Fibroblast of pulmonary artery (primary cell): Measurements from ENCODE around the gene RBM47.

Experiments
- DNase-seq: peaks from one replicate; pipeline ENCODE4 v3.0.0-alpha.2; 2010; ENCODE audit warnings: low read depth
- H3K4me3 ChIP-seq: replicated peaks from 2 replicates; pipeline ENCODE4 v1.5.1; 2011; ENCODE audit warnings: low read depth, mild to moderate bottlenecking, control low read depth, low read length, moderate library complexity
- TF ChIP-seq, protein P1 (sequence below): IDR thresholded peaks from 2 replicates; pipeline ENCODE4 v1.5.1; 2011; ENCODE audit warnings: mild to moderate bottlenecking, control low read depth, low read length, inconsistent platforms; ENCODE audit errors: missing control alignments

The RBM47 gene

DNA sequence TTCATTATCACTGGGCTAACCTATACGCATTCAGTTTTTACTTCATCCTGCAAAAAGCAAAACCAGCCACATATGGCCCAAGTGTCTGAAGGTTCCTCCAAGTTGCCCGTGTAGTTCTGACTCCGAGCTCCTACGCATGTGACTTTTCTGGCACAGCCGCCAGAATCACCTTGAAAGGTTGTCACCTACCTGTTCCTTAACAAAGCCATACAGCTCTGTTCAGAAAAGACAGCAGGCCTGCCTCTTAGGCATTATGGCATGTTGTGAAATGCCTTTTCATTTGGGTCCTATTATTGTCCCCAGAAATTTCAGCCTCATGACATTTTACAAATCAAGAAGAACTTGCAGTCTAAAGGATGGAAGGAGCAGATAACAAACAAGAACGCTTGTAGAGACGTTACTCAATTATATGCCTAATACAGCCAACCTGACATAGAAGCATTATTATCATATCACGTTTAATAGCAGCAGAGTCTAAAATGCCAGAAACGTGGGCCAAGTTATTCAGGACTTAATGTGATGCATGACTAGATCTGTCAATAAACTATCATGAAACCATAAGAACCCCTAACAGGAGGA lies 118.5 kb downstream of the RBM47 start:
- no peak for DNase-seq
- TF ChIP-seq, protein P1, sequence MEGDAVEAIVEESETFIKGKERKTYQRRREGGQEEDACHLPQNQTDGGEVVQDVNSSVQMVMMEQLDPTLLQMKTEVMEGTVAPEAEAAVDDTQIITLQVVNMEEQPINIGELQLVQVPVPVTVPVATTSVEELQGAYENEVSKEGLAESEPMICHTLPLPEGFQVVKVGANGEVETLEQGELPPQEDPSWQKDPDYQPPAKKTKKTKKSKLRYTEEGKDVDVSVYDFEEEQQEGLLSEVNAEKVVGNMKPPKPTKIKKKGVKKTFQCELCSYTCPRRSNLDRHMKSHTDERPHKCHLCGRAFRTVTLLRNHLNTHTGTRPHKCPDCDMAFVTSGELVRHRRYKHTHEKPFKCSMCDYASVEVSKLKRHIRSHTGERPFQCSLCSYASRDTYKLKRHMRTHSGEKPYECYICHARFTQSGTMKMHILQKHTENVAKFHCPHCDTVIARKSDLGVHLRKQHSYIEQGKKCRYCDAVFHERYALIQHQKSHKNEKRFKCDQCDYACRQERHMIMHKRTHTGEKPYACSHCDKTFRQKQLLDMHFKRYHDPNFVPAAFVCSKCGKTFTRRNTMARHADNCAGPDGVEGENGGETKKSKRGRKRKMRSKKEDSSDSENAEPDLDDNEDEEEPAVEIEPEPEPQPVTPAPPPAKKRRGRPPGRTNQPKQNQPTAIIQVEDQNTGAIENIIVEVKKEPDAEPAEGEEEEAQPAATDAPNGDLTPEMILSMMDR: no peak
- H3K4me3 ChIP-seq: no peak overlapping the region

DNA sequence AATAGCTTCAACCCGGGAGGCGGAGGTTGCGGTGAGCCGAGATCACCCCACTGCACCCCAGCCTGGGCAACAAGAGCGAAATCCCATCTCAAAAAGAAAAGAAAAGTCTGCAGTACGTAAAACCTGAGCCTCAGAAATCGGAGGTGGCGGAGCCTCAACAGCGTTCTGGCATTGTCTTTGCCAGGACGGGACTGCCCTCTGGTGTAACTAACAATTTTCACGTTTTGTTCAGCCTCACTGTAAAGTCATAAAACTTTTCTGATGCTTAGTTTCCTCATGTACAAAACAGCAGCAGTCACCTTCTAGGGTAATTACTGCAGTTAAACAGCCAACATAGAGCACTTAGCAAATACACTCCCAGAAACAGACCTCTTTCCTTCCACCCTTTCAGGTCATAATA lies 121.7 kb downstream of the RBM47 start:
- no peak for DNase-seq
- TF ChIP-seq, protein P1: no peak
- H3K4me3 ChIP-seq: no peak overlapping the region

DNA sequence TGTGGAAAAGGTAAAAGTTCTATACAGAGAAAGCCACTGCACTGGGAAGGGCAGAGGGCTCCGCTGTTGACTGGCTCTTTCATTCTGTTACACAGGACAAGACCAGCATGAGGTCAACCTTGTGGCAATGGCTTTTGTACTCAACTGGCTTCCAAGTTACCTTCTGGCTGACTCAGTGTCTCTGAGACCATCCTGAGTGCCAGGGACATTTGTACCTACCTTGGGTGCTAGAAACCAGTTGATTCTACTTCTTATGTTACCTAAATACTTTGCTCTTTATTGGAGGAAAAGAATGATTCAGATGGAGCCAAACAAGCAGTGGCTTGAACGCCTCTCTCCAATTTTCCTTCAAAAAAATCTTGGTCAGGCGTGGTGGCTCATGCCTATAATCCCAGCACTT lies 123.2 kb downstream of the RBM47 start:
- DNase-seq: no peak
- H3K4me3 ChIP-seq: no peak overlapping the region
- TF ChIP-seq, protein P1: no peak

DNA sequence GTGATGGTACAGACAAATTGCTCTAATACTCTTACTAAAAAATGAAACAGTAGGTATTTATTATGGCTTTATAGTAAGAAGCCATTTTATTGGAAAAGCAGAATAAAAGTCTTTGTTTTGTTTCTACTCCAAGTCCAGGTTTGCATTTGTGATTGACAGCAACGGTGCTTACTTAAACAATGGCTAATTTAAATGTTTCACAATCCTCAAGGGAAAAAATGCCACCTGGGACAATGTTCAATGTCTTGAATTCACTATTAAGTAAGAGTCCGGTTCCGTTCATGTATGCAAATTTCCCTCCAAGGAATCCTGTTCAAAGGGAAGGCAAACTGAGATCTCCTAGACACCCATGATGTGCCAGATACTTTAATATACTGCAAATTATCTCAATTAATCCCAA lies 123.6 kb downstream of the RBM47 start:
- TF ChIP-seq, protein P1: no peak
- no peak overlapping the region for H3K4me3 ChIP-seq
- DNase-seq: no peak

DNA sequence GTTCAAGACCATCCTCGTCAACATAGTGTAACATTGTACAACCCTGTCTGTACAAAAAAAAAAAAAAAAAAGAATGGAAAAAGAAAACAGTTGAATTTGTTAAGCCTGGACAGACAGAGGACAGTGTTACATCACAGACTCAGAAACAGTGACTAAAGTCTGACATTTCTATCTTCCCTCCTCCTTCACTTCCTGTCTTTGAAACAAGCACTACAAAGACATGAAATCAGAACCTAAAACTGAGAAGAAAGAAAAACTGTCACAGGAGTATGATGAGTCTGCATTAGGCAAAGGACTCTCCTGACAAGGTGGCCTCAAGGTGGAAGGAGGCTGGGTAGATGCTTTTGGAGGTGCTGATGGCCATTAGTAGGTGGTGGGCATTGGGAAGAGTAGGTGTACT lies 126.7 kb downstream of the RBM47 start:
- DNase-seq: no peak

DNA sequence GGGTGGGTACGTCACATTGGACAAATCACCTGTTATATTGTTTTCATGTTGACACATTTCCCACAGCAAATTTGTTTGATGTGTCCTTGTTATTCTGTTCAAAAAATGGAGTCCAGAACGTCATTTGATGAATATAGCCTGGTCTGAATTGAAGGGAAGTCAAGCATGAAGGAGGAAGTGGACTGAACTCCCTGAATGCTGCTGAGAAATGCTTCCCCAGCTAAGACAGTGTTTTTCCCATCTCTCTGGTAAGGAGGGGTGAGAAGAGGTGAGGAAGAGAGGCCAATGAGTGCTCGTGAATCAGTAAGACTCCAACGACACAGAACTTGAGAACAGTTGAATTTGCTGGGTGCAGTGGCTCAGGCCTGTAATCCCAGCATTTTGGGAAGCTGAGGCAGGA lies 127.4 kb downstream of the RBM47 start:
- TF ChIP-seq, protein P1: no peak
- DNase-seq: no peak
- H3K4me3 ChIP-seq: no peak overlapping the region

More for the DNA sequence above, 126.7 kb downstream of the RBM47 start:
- H3K4me3 ChIP-seq: no peak overlapping the region
- TF ChIP-seq, protein P1: no peak

DNA sequence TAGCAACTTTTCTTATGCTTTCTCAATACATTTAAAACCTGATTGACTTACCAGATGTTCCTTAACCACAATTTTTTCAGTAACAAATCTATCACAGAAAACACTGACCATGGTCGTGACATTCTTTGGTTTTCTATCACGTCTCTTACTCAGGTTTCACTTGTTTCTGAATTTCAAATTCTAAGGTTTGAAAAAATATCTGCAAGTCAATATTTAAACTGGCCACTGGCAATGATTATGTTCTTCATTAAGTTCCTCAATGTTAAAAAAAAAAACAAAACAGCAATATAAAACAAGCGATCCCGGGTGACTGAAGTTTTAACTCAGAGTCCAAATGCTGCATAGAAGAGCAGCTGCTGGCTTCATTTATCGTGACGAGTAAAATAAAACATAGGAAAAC lies 128.9 kb downstream of the RBM47 start:
- DNase-seq: no peak
- TF ChIP-seq, protein P1: no peak
- H3K4me3 ChIP-seq: no peak overlapping the region
